ENCODE measurements around the gene IGF2BP2. TPM values are rescaled to one million over a fixed set of nuclear protein-coding genes. Genes with fewer than 3 reads are reported as not detected.

The IGF2BP2 gene
- total RNA-seq, 1 experiment from 2014 or later: 75.9 TPM

GRCh38 chr3:185764980-185765370 is 59.9 kb downstream of the IGF2BP2 start:
- no peaks in the 10 kb centered on the region for H3K9me3 ChIP-seq
- TF ChIP-seq, protein P1, sequence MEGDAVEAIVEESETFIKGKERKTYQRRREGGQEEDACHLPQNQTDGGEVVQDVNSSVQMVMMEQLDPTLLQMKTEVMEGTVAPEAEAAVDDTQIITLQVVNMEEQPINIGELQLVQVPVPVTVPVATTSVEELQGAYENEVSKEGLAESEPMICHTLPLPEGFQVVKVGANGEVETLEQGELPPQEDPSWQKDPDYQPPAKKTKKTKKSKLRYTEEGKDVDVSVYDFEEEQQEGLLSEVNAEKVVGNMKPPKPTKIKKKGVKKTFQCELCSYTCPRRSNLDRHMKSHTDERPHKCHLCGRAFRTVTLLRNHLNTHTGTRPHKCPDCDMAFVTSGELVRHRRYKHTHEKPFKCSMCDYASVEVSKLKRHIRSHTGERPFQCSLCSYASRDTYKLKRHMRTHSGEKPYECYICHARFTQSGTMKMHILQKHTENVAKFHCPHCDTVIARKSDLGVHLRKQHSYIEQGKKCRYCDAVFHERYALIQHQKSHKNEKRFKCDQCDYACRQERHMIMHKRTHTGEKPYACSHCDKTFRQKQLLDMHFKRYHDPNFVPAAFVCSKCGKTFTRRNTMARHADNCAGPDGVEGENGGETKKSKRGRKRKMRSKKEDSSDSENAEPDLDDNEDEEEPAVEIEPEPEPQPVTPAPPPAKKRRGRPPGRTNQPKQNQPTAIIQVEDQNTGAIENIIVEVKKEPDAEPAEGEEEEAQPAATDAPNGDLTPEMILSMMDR (IDR thresholded peaks at IDR 0.05; ENCODE audit: insufficient read depth in 1 of 2, low read depth in 1 of 2, low read length in 1 of 2, severe bottlenecking in 1 of 2, unreplicated experiment in 1 of 2): no peak
- peaks cover 20% of the 10 kb centered on the region for H3K4me1 Mint-ChIP-seq (ENCODE audit: low read depth, unreplicated experiment)
- no TSS peak for BruUV-seq (replicated peaks)
- no peaks in the 10 kb centered on the region for H3K36me3 ChIP-seq (ENCODE audit: control insufficient read depth, insufficient read depth, low read length)
- H3K36me3 Mint-ChIP-seq (ENCODE audit: insufficient read depth, unreplicated experiment): peaks cover 14% of the 10 kb centered on the region
- H3K27me3 ChIP-seq (replicated peaks; ENCODE audit: control insufficient read depth, insufficient read depth, low read length): no peaks in the 10 kb centered on the region
- DNase-seq: no peak
- ChIA-PET POLR2A (no interaction called here), CTCF (interaction anchor here (2.7 kb wide), 1 partner anchor 32 kb away, joined by 12 read pairs; no protein-coding TSS in a partner anchor)
- no peaks in the 10 kb centered on the region for H3K27me3 Mint-ChIP-seq (ENCODE audit: insufficient read depth, unreplicated experiment)
- no peaks in the 10 kb centered on the region for H3K9me3 Mint-ChIP-seq (ENCODE audit: unreplicated experiment)
- H3K27ac Mint-ChIP-seq (ENCODE audit: unreplicated experiment): no peak overlapping the region
- H3K4me3 Mint-ChIP-seq (ENCODE audit: unreplicated experiment): no peak overlapping the region
- intact Hi-C loops (cut with micrococcal nuclease; ENCODE audit: unreplicated experiment): no loop called here
- H3K4me3 ChIP-seq (ENCODE audit: low read depth, low read length): no peak overlapping the region
- no peaks in the 10 kb centered on the region for H3K4me1 ChIP-seq

GRCh38 chr3:185764163-185764979 is 60.5 kb downstream of the IGF2BP2 start:
- Histone ChIP-seq H3K4me1 (no peaks in the 10 kb centered on the region), H3K36me3 (ENCODE audit: control insufficient read depth, insufficient read depth, low read length) (no peaks in the 10 kb centered on the region), H3K9me3 (no peaks in the 10 kb centered on the region), H3K27me3 (replicated peaks; ENCODE audit: control insufficient read depth, insufficient read depth, low read length) (no peaks in the 10 kb centered on the region), H3K4me3 (ENCODE audit: low read depth, low read length) (no peak overlapping the region)
- no peaks in the 10 kb centered on the region for H3K9me3 Mint-ChIP-seq (ENCODE audit: unreplicated experiment)
- no TSS peak for BruUV-seq (replicated peaks)
- no peak overlapping the region for H3K27ac Mint-ChIP-seq (ENCODE audit: unreplicated experiment)
- intact Hi-C loops (cut with micrococcal nuclease; ENCODE audit: unreplicated experiment): no loop called here
- ChIA-PET POLR2A (no interaction called here), CTCF (no interaction called here)
- peaks cover 14% of the 10 kb centered on the region for H3K36me3 Mint-ChIP-seq (ENCODE audit: insufficient read depth, unreplicated experiment)
- no peak overlapping the region for H3K4me3 Mint-ChIP-seq (ENCODE audit: unreplicated experiment)
- TF ChIP-seq, protein P1 (IDR thresholded peaks at IDR 0.05; ENCODE audit: insufficient read depth in 1 of 2, low read depth in 1 of 2, low read length in 1 of 2, severe bottlenecking in 1 of 2, unreplicated experiment in 1 of 2): no peak
- DNase-seq: no peak
- no peaks in the 10 kb centered on the region for H3K27me3 Mint-ChIP-seq (ENCODE audit: insufficient read depth, unreplicated experiment)
- H3K4me1 Mint-ChIP-seq (ENCODE audit: low read depth, unreplicated experiment): peaks cover 19% of the 10 kb centered on the region

- no peak for DNase-seq
- BruUV-seq (replicated peaks): no TSS peak
- Mint-ChIP-seq H3K9me3 (ENCODE audit: unreplicated experiment) (no peaks in the 10 kb centered on the region), H3K36me3 (ENCODE audit: insufficient read depth, unreplicated experiment) (peaks cover 11% of the 10 kb centered on the region), H3K27ac (ENCODE audit: unreplicated experiment) (no peak overlapping the region), H3K4me3 (ENCODE audit: unreplicated experiment) (no peak overlapping the region), H3K27me3 (ENCODE audit: insufficient read depth, unreplicated experiment) (no peaks in the 10 kb centered on the region), H3K4me1 (ENCODE audit: low read depth, unreplicated experiment) (peaks cover 19% of the 10 kb centered on the region)
- ChIA-PET POLR2A (no interaction called here), CTCF (no interaction called here)
- H3K36me3 ChIP-seq (ENCODE audit: control insufficient read depth, insufficient read depth, low read length): no peaks in the 10 kb centered on the region
- no peaks in the 10 kb centered on the region for H3K27me3 ChIP-seq (replicated peaks; ENCODE audit: control insufficient read depth, insufficient read depth, low read length)
- H3K9me3 ChIP-seq: no peaks in the 10 kb centered on the region
- TF ChIP-seq, protein P1 (IDR thresholded peaks at IDR 0.05; ENCODE audit: insufficient read depth in 1 of 2, low read depth in 1 of 2, low read length in 1 of 2, severe bottlenecking in 1 of 2, unreplicated experiment in 1 of 2): no peak
- no peak overlapping the region for H3K4me3 ChIP-seq (ENCODE audit: low read depth, low read length)
- intact Hi-C loops (cut with micrococcal nuclease; ENCODE audit: unreplicated experiment): no loop called here
- H3K4me1 ChIP-seq: no peaks in the 10 kb centered on the region
Measured at GRCh38 chr3:185763347-185764005, 61.4 kb downstream of the IGF2BP2 start.
